AG04449 (cell line): Measurements from ENCODE around the gene C5orf15.

ENCODE experiments used
- CTCF ChIA-PET: fragments of 350-600 bp; formaldehyde crosslinking; extraction: SDS; loops from one replicate; lab custom pipeline; 2021; ENCODE audit warnings: antibody characterized with exemption; lab: Yijun Ruan, JAX
- POLR2A ChIA-PET: fragments of 400-600, 350-600 bp; formaldehyde crosslinking; extraction: SDS; loops from one replicate; lab custom pipeline; 2020; ENCODE audit warnings: antibody characterized with exemption, inconsistent platforms; lab: Yijun Ruan, JAX
- DNase-seq: peaks from one replicate; pipeline ENCODE4 v3.0.0-alpha.2; 2010; ENCODE audit warnings: low read depth, low spot score
- H3K4me3 ChIP-seq: 2 replicates; pipeline ENCODE4 v1.5.1; 2011; ENCODE audit warnings: low read depth, mild to moderate bottlenecking, control low read depth, low read length
- CTCF ChIP-seq: IDR thresholded peaks from one replicate; pipeline ENCODE4 v1.5.1; 2011; ENCODE audit warnings: mild to moderate bottlenecking, moderate library complexity, low read length, control low read depth, inconsistent platforms; ENCODE audit not compliant: insufficient read depth; ENCODE audit errors: missing control alignments

The C5orf15 gene

GRCh38 chr5:134004626-134005416 lies 36.4 kb upstream of the C5orf15 start, which contains the start of gene VDAC1:
VDAC1 (minus strand) TSS chr5:134004975; CDS start chr5:133993012, 11,963 bp downstream.
- ChIA-PET CTCF (interaction anchor here (0.7 to 1.9 kb wide), 6 partner anchors 8 to 138 kb away, joined by 3 to 6 read pairs (median 4); no protein-coding TSS in a partner anchor), POLR2A (interaction anchor here (0.6 to 1.5 kb wide), 3 partner anchors 12 to 84 kb away, joined by 3 to 4 read pairs (median 4); no protein-coding TSS in a partner anchor)
- H3K4me3 ChIP-seq, result peak within 1 kb of the TSS; percentile 70
- DNase-seq, result peak; percentile 69
- TF ChIP-seq CTCF, result peak; percentile 1

GRCh38 chr5:134003817-134004625 lies 35.6 kb upstream of the C5orf15 start:
- no peak for TF ChIP-seq CTCF
- no peak for DNase-seq
- POLR2A ChIA-PET, result no interaction called here
- peak overlapping the region; percentile 70 for H3K4me3 ChIP-seq
- CTCF ChIA-PET, result interaction anchor here (1.1 to 1.9 kb wide), 4 partner anchors 10 to 37 kb away, joined by 5 to 6 read pairs (median 6); no protein-coding TSS in a partner anchor

DNA sequence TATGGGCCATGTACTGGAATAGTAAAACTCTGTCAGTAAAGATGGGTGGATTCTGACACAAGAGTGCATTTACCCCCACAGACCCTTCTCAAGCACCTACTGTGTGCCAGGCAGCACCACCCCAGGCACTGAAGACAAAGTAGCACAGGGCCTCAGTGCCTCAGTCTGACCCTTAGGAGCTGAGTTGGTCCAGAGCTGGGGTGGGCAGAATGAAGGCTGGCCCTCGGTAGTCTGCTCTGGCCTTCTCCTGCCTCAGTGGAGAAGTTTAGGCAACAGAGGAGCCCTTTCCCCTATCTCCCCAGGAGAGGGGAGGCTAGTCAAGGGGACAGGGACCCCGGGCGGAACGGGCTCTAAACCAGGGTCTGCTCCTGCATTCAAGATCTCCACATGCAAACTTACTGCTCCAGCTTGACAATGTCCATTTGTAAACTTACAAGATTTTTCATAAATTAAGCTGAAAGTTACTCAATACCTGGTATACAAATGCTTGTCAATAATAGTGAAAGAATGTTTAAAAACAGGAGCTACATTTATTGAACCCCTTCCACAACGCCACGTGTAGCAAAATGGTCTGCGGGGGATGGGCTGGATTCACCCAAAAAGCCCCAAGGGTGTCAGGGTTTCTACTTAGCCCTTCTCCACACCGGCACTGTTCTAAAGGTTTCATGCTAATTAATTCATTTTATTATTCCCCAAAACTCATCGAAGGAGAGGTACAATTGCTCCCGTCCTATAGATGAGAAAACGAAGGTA lies 34.8 kb upstream of the C5orf15 start:
- no peak for TF ChIP-seq CTCF
- POLR2A ChIA-PET, result no interaction called here
- CTCF ChIA-PET, result interaction anchor here (1.1 to 1.2 kb wide), 2 partner anchors 22 to 36 kb away, joined by 5 to 6 read pairs; no protein-coding TSS in a partner anchor
- no peak for DNase-seq
- H3K4me3 ChIP-seq, result peak overlapping the region; percentile 70

DNA sequence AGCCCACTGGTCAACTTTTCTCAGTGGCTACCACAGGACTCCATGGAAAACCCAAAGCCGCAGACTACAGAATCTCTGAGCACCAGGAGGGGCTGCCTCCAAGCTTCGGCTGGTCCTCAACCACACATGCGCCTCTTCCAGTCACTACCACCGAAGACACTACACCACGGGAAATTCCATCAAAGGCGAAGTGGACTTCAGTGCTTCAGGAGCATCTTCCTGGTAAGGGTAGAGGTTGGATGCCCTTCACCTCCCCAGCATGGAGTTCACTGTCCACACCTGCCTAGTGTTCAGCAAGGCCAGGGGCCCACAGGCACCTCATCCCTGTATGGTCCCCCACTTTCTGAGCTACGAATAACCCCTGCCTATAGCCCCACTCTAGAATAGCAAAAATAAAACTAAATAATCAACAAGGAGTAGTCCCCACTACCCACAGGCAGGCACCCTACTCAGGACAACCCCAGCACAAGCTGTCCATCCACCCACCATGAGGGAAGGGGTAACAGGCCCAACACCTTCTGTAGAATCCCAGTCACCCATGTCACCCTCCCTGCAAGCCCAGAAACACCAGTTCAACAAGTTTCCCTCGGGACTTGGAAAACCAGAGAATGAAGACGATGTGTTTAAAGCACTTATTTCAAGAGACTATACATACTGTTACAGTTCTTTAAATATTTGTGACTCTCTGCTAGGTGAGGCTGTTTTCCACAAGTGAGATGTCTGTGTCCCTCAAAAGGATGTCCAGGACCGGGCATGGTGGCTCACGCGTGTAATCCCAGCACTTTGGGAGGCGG lies 33.7 kb upstream of the C5orf15 start:
- ChIA-PET CTCF (no interaction called here), POLR2A (no interaction called here)
- DNase-seq, result no peak
- peak overlapping the region; percentile 18; the same call in 1 of the 2 replicates for H3K4me3 ChIP-seq
- no peak for TF ChIP-seq CTCF

DNA sequence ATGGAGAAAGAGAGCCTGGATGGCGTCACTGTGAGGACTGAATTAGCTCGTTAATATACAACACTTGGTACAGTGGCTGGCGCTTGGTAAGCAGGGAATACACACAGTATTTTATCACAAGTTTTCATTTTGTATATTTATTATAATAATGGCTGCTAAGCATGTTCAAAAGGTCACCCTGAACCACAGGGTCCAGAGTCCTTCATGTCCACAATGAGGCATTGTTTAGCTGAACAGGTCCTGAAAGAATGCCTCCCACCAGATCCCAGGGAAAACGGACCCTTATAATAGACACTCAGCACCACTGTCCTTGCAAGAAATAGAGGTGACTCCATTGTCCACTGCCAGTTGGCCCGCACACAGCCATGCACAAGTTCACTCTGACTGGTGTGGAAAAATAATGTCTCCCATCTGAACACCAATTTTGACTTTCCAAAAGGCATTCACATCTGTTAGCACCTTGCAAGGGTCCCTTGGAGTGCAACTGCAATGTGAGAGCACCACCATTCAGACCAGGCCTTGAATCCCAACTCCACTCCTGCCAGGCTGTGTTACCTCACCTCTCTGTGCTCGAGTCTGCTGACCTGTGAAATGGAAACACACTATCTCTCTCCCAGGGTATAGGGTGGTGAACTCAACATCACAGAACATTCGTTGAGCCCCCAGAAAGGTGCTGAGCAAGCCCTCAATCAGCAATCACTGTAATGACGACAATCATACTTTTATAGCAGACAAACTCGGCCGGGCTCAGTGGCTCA lies 32.5 kb upstream of the C5orf15 start:
- no peak overlapping the region for H3K4me3 ChIP-seq
- no peak for TF ChIP-seq CTCF
- ChIA-PET CTCF (no interaction called here), POLR2A (no interaction called here)
- no peak for DNase-seq
